HEK293 (cell line): ENCODE measurements around the gene ZFP1.

Source experiments
- CTCF ChIP-seq: fragments of 450-650 bp; formaldehyde crosslinking; IDR thresholded peaks from 2 replicates; pipeline ENCODE4 v1.5.1; 2016; ENCODE audit warnings: missing biosample characterization, missing genetic modification characterization
- REPIN1 ChIP-seq: fragments of 450-650 bp; formaldehyde crosslinking; IDR thresholded peaks from 2 replicates; pipeline ENCODE4 v1.5.1; 2017; ENCODE audit warnings: missing biosample characterization, missing genetic modification characterization, low read depth
- REST ChIP-seq: fragments of 450-650 bp; formaldehyde crosslinking; IDR thresholded peaks from 2 replicates; pipeline ENCODE4 v1.5.1; 2016; ENCODE audit warnings: missing biosample characterization, missing genetic modification characterization
- SP2 ChIP-seq: fragments of 450-650 bp; formaldehyde crosslinking; IDR thresholded peaks from 2 replicates; pipeline ENCODE4 v1.5.1; 2016; ENCODE audit warnings: missing biosample characterization, missing genetic modification characterization
- TCF7L2 ChIP-seq: IDR thresholded peaks from 2 replicates; pipeline ENCODE4 v1.6.1; 2011; ENCODE audit warnings: low read depth, mild to moderate bottlenecking, inconsistent platforms, low read length, moderate library complexity, borderline replicate concordance
- YY1 ChIP-seq: fragments of 450-650 bp; formaldehyde crosslinking; IDR thresholded peaks from 2 replicates; pipeline ENCODE4 v1.5.1; 2018; ENCODE audit warnings: missing biosample characterization, missing genetic modification characterization
- ZNF10 ChIP-seq: fragments of 450-650 bp; formaldehyde crosslinking; IDR thresholded peaks from 2 replicates; pipeline ENCODE4 v1.5.1; 2017; ENCODE audit warnings: missing biosample characterization, missing genetic modification characterization
- ZNF16 ChIP-seq: fragments of 450-650 bp; formaldehyde crosslinking; IDR thresholded peaks from 2 replicates; pipeline ENCODE4 v1.5.1; 2016; ENCODE audit warnings: low read depth, missing biosample characterization, missing genetic modification characterization
- ZNF580 ChIP-seq: fragments of 450-650 bp; formaldehyde crosslinking; IDR thresholded peaks from 2 replicates; pipeline ENCODE4 v1.5.1; 2016; ENCODE audit warnings: missing biosample characterization, missing genetic modification characterization
- TF ChIP-seq, protein P1 (sequence below): fragments of 450-650 bp; formaldehyde crosslinking; IDR thresholded peaks from 2 replicates; pipeline ENCODE4 v1.5.1; 2017; ENCODE audit warnings: missing biosample characterization, missing genetic modification characterization

DNA sequence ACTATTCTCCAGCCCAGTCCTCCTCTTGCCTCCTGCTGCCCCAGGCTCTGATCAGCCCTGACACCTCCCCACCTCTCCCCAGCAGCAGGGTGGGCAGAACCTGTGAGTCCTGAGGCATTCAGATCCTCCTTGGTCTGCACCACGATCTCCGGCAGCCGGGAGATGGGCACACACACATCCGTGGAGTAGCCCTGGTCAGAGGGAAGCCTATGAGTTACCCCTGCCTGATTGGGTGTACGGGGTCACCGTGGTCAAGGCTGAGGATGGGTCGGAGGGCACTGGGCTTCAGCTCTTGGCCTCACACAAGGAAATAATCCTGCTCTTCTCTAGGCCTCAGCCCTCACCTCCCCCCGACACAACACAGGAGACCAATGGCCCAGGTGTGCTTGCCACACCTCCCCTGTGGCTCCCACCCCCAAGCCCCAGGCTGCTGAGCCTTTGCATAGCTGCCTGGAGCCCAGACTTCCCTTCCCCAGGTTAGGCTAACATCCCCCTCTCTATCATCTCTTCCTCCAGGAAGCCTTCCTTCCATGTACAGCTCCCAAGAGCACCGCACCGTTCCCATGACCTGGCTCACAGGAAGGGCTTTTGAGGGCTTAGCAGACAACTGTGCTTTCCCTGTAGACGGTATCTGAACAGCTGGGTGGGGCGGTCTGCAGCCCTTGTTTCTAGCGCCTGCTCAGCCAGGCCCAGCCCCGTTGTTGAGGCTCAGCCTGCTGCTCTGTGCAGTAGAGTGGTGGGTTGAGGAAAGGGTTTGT lies 35.4 kb upstream of the ZFP1 start:
- TF ChIP-seq CTCF (tag by site-specific recombination), result no peak
- TF ChIP-seq REST, result no peak
- no peak for TF ChIP-seq ZNF10 (tag by site-specific recombination)
- no peak for TF ChIP-seq YY1 (tag by site-specific recombination)
- TF ChIP-seq TCF7L2, result no peak
- TF ChIP-seq, protein P1, sequence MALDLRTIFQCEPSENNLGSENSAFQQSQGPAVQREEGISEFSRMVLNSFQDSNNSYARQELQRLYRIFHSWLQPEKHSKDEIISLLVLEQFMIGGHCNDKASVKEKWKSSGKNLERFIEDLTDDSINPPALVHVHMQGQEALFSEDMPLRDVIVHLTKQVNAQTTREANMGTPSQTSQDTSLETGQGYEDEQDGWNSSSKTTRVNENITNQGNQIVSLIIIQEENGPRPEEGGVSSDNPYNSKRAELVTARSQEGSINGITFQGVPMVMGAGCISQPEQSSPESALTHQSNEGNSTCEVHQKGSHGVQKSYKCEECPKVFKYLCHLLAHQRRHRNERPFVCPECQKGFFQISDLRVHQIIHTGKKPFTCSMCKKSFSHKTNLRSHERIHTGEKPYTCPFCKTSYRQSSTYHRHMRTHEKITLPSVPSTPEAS (tag by site-specific recombination), result no peak
- no peak for TF ChIP-seq ZNF580 (tag by site-specific recombination)
- TF ChIP-seq ZNF16, result no peak
- TF ChIP-seq SP2, result no peak
- no peak for TF ChIP-seq REPIN1 (tag by site-specific recombination)
